ENCODE measurements around the gene ADGRG2.
A peak's percentile ranks its signal among the peaks of the same experiment; 100 is the strongest.
"Not testable (repeated sequence)": the region's sequence is repeated elsewhere in the genome, so short reads cannot be mapped to it uniquely, and the experiment has no call there.

Gene ADGRG2

GRCh38 chrX:19075754-19076153, 46.5 kb downstream of the ADGRG2 start:
- DNase-seq (ENCODE audit: low read depth) = no peak

- DNase-seq (ENCODE audit: low read depth) = no peak
These were observed 49.9 kb downstream of the ADGRG2 start for GRCh38 chrX:19072372-19072771.

GRCh38 chrX:19070555-19070994, 51.7 kb downstream of the ADGRG2 start:
- DNase-seq (ENCODE audit: low read depth) = no peak

- DNase-seq (ENCODE audit: low read depth) = not testable (repeated sequence)
These were observed 55.3 kb downstream of the ADGRG2 start for GRCh38 chrX:19066987-19067386.

- no peak for DNase-seq (ENCODE audit: low read depth)
These were observed 56.7 kb downstream of the ADGRG2 start for GRCh38 chrX:19065535-19065934.

GRCh38 chrX:19064175-19064574, 58.1 kb downstream of the ADGRG2 start:
- DNase-seq (ENCODE audit: low read depth) = no peak

GRCh38 chrX:19063030-19063429, 59.2 kb downstream of the ADGRG2 start:
- DNase-seq (ENCODE audit: low read depth) = no peak

GRCh38 chrX:19059067-19059466, 63.2 kb downstream of the ADGRG2 start:
- no peak for DNase-seq (ENCODE audit: low read depth)

GRCh38 chrX:19057856-19058255, 64.4 kb downstream of the ADGRG2 start:
- no peak for DNase-seq (ENCODE audit: low read depth)

GRCh38 chrX:19049110-19049509, 73.2 kb downstream of the ADGRG2 start:
- no peak for DNase-seq (ENCODE audit: low read depth)

- peak; percentile 3 for DNase-seq (ENCODE audit: low read depth)
These were observed 75.7 kb downstream of the ADGRG2 start for GRCh38 chrX:19046343-19047215.

- DNase-seq (ENCODE audit: low read depth) = no peak
These were observed 81.9 kb downstream of the ADGRG2 start for GRCh38 chrX:19040373-19040772.

- DNase-seq (ENCODE audit: low read depth) = no peak
These were observed 88.2 kb downstream of the ADGRG2 start for GRCh38 chrX:19034025-19034424.

- no peak for DNase-seq (ENCODE audit: low read depth)
These were observed 91.5 kb downstream of the ADGRG2 start for GRCh38 chrX:19030805-19031204.

- DNase-seq (ENCODE audit: low read depth) = no peak
These were observed 93.7 kb downstream of the ADGRG2 start for GRCh38 chrX:19028560-19028959.

GRCh38 chrX:19024366-19024765, 97.9 kb downstream of the ADGRG2 start:
- no peak for DNase-seq (ENCODE audit: low read depth)

GRCh38 chrX:19019996-19020395, 102.3 kb downstream of the ADGRG2 start:
- DNase-seq (ENCODE audit: low read depth) = no peak

GRCh38 chrX:19017271-19017670, 105.0 kb downstream of the ADGRG2 start:
- DNase-seq (ENCODE audit: low read depth) = no peak

GRCh38 chrX:19016614-19017013, 105.7 kb downstream of the ADGRG2 start:
- DNase-seq (ENCODE audit: low read depth) = not testable (repeated sequence)

GRCh38 chrX:19007868-19008267, 114.4 kb downstream of the ADGRG2 start:
- no peak for DNase-seq (ENCODE audit: low read depth)

GRCh38 chrX:19007011-19007410, 115.3 kb downstream of the ADGRG2 start:
- DNase-seq (ENCODE audit: low read depth) = no peak

- no peak for DNase-seq (ENCODE audit: low read depth)
These were observed 116.4 kb downstream of the ADGRG2 start for GRCh38 chrX:19005909-19006308.

- DNase-seq (ENCODE audit: low read depth) = no peak
These were observed 118.5 kb downstream of the ADGRG2 start for GRCh38 chrX:19003756-19004155.

- no peak for DNase-seq (ENCODE audit: low read depth)
These were observed 123.6 kb downstream of the ADGRG2 start for GRCh38 chrX:18998653-18999052.
